ENCODE results near the gene FBRS. TPM values are rescaled to one million over a fixed set of nuclear protein-coding genes. Genes with fewer than 3 reads are reported as not detected.

The FBRS gene
- total RNA-seq, 1 donor from 2014 or later: 65.0 TPM

DNA sequence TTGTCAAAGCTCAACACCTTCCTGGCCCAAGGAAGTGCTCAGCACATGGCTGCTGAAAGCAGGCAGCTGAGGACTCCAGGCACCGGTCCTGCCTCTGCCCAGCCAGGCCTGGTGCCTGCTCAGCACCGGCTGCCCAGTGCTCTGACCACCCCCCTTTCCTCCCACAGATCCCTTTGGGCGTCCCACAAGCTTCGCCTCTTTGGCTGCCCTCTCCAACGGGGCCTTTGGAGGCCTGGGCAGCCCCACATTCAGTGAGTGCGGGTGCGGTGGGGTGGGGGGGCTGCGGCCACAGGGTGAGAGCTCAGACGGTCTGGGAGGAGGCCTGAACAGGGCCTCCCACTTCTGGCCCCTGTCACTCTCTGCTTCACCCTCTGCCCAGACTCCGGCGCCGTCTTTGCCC is 10.2 kb downstream of the FBRS start:
- intact Hi-C loops (cut with DNase I): no loop called here
- peaks cover 66% of the 10 kb centered on the region for H3K36me3 ChIP-seq
- H3K4me3 ChIP-seq: no peak overlapping the region
- no peak overlapping the region for H3K27ac ChIP-seq
- DNase-seq (no peak), ATAC-seq (no peak)
- H3K4me1 ChIP-seq: no peaks in the 10 kb centered on the region
- TF ChIP-seq, protein P1, sequence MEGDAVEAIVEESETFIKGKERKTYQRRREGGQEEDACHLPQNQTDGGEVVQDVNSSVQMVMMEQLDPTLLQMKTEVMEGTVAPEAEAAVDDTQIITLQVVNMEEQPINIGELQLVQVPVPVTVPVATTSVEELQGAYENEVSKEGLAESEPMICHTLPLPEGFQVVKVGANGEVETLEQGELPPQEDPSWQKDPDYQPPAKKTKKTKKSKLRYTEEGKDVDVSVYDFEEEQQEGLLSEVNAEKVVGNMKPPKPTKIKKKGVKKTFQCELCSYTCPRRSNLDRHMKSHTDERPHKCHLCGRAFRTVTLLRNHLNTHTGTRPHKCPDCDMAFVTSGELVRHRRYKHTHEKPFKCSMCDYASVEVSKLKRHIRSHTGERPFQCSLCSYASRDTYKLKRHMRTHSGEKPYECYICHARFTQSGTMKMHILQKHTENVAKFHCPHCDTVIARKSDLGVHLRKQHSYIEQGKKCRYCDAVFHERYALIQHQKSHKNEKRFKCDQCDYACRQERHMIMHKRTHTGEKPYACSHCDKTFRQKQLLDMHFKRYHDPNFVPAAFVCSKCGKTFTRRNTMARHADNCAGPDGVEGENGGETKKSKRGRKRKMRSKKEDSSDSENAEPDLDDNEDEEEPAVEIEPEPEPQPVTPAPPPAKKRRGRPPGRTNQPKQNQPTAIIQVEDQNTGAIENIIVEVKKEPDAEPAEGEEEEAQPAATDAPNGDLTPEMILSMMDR (IDR thresholded peaks at IDR 0.05): no peak
- H3K9me3 ChIP-seq: no peaks in the 10 kb centered on the region
- H3K27me3 ChIP-seq: no peaks in the 10 kb centered on the region

DNA sequence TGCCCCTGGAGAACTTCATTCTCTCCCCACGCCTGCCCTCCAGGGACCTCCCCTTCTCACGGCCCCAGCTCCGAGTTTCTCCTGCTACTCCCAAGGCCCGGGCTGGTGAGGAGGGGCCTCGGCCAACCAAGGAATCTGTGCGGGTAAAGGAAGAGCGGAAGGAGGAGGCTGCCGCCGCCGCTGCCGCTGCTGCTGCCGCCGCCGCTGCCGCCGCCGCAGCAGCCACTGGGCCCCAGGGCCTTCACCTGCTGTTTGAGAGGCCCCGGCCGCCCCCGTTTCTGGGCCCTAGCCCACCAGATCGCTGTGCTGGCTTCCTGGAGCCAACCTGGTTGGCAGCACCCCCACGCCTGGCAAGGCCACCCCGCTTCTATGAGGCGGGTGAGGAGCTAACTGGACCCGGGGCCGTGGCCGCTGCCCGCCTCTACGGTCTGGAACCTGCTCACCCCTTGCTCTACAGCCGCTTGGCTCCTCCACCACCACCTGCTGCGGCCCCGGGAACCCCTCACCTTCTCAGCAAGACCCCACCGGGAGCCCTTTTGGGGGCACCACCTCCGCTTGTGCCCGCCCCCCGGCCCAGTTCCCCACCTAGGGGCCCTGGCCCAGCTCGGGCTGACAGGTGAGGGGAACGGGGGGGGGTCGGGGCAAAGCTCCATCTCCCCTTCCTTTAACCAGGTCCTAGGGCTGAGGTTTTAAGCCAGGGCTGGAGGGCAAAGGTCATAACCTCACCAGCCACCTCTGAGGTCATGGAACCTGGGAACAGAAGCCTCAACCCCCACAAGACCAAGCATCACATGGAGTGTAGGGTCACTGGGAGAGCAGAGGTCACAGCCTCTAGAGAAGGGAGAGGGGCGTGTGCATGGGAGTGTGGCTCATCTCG is 11.0 kb downstream of the FBRS start:
- Histone ChIP-seq H3K36me3 (peaks cover 60% of the 10 kb centered on the region), H3K4me1 (no peaks in the 10 kb centered on the region), H3K27ac (no peak overlapping the region), H3K4me3 (no peak overlapping the region), H3K9me3 (no peaks in the 10 kb centered on the region), H3K27me3 (no peaks in the 10 kb centered on the region)
- DNase-seq: no peak
- TF ChIP-seq, protein P1 (IDR thresholded peaks at IDR 0.05): no peak
- ATAC-seq: no peak
- intact Hi-C loops (cut with DNase I): no loop called here

DNA sequence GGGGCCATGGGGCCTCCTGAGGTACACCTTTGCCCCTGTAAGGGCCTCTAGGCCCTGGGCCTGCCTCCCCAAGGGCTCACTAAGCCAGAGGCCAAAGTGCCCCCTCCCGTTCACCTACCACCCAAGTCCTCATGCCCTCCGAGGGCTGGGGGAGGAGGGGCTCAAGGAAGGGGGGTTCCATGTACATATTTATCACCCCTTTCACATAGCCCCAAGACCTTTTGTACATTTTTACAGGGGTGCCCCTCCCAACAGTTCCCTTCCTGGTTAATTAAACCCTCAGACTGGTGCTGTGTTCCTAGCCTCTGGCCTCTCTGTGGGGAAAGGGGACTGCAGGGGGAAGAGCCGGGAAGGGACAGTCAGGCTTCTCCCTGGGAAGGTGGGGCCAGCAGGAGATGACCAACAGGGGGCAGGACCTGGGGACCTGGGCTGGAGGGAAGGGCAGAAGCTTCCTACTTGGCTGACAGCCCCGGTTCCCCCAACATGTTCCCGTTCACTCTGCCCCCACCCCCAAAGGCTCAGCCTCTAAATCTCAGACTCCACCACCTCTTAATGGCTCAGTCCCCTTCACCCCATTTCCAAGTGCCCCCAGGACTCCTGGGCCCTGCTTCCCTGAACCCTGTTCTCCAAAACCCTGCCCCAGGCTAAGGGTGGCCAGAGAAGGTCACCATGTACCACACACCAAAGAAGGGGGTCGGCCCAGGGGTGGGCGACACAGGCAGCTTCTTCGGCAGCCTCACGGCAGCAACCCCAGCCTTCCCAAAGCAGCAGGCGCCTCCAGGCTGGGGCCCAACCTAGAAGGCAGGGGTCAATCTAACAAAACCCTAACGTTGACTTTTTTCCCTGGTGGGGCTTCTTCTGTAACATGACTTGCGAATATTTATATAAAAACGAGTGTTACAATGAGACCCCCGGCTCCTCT is 11.9 kb downstream of the FBRS start:
- H3K27ac ChIP-seq: no peak overlapping the region
- H3K9me3 ChIP-seq: no peaks in the 10 kb centered on the region
- H3K4me3 ChIP-seq: no peak overlapping the region
- H3K27me3 ChIP-seq: no peaks in the 10 kb centered on the region
- DNase-seq: no peak
- no peak for ATAC-seq
- intact Hi-C loops (cut with DNase I): no loop called here
- no peaks in the 10 kb centered on the region for H3K4me1 ChIP-seq
- TF ChIP-seq, protein P1 (IDR thresholded peaks at IDR 0.05): no peak
- H3K36me3 ChIP-seq: peaks cover 51% of the 10 kb centered on the region

DNA sequence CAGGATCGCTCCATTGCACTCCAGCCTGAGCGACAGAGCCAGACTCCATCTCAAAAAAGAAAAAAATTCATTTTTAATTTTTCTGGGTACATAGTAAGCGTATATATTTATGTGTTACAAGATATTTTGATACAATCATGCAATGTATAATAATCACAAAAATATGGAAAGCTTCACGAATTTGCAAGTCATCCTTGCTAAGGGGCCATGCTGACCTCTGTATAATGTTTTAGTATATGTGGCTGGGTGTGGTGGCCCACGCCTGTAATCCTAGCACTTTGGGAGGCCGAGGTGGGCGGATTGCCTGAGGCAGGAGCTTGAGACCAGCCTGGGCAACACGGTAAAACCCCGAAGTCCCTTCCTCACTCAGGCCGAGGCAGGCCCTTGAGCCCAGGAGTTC is 16.9 kb downstream of the FBRS start:
- Histone ChIP-seq H3K4me3 (no peak overlapping the region), H3K36me3 (peaks cover under 1% of the 10 kb centered on the region), H3K27me3 (no peaks in the 10 kb centered on the region), H3K4me1 (no peaks in the 10 kb centered on the region), H3K9me3 (no peaks in the 10 kb centered on the region), H3K27ac (no peak overlapping the region)
- TF ChIP-seq, protein P1 (IDR thresholded peaks at IDR 0.05): no peak
- ATAC-seq (no peak), DNase-seq (no peak)
- intact Hi-C loops (cut with DNase I): no loop called here

DNA sequence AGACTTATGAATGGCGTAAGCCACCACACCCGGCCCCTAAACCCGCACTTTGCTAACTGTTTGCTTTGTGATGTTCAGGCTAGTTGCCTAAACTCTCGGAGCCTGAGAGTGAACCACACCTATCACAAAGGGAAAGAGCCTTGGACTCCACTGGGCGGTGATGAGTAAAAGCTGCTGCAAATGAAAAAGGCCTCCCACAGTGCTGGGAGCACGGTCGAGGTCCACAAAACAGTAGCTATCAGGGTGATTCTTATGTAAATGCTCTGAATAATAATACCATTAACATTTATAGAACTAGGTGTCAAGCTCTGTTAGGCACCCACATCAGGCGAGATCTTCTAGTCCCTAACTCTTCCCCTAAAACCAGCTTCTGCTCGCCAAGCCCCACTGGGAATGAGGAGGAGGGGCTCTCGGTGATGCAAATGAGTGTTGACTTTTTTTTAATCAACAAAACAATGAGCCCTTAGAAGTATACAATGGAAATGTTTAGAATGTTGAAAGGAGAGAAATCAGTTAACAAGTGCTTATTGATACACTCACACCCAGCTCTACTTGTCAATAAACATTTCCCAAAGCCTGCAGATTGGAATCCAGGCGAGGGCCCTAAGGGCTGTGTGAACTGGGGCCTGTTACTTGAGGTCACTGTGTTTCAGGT is 19.8 kb downstream of the FBRS start:
- no peak for DNase-seq
- H3K36me3 ChIP-seq: no peaks in the 10 kb centered on the region
- TF ChIP-seq, protein P1 (IDR thresholded peaks at IDR 0.05): no peak
- intact Hi-C loops (cut with DNase I): no loop called here
- H3K4me1 ChIP-seq: no peaks in the 10 kb centered on the region
- H3K27ac ChIP-seq: no peak overlapping the region
- ATAC-seq: no peak
- no peak overlapping the region for H3K4me3 ChIP-seq
- H3K9me3 ChIP-seq: no peaks in the 10 kb centered on the region
- H3K27me3 ChIP-seq: no peaks in the 10 kb centered on the region

Measured in upper lobe of right lung (tissue), 1 donor.